Testis (tissue), 2 donors: ENCODE measurements around the gene IARS2.

Experiments
- CTCF ChIP-seq, 3 experiments: fragments of 450-650 bp in 2 of 3; fragments of 200-600 bp in 1 of 3; sonication (generic) in 1 of 3; IDR thresholded peaks; one replicate each; pipeline ENCODE4 v1.5.1; 2016 to 2019; ENCODE audit warnings: antibody characterized with exemption in 3 of 3, mild to moderate bottlenecking in 2 of 3, moderate library complexity in 1 of 3
- POLR2A ChIP-seq: fragments of 450-650 bp; IDR thresholded peaks from one replicate; pipeline ENCODE4 v1.6.1; 2017; ENCODE audit warnings: antibody characterized with exemption, mild to moderate bottlenecking, moderate library complexity

- TF ChIP-seq CTCF (IDR thresholded peaks at IDR 0.05): no peak
- TF ChIP-seq POLR2A: no peak
Measured at GRCh38 chr1:220170836-220171526, 77.0 kb downstream of the IARS2 start.
